Mesendoderm (in vitro differentiated cells): ENCODE results near the gene SPPL2A.

Experiments used
- DNase-seq: peaks from one replicate; pipeline ENCODE4 v3.0.0; 2013
- H2AK5ac ChIP-seq: 2 replicates; pipeline ENCODE4 v1.6.1; 2013; ENCODE audit warnings: low read length, inconsistent platforms
- H2BK120ac ChIP-seq: 2 replicates; pipeline ENCODE4 v1.6.1; 2013; ENCODE audit warnings: low read depth, mild to moderate bottlenecking, low read length, moderate library complexity, mixed read lengths
- H2BK15ac ChIP-seq: replicated peaks from 2 replicates; pipeline ENCODE4 v1.6.1; 2013; ENCODE audit warnings: low read depth, mild to moderate bottlenecking, moderate library complexity
- H2BK5ac ChIP-seq: 2 replicates; pipeline ENCODE4 v1.6.1; 2013; ENCODE audit warnings: low read length, inconsistent platforms
- H3K18ac ChIP-seq: 2 replicates; pipeline ENCODE4 v1.6.1; 2013; ENCODE audit warnings: mild to moderate bottlenecking, low read length, mixed read lengths
- H3K23ac ChIP-seq: one replicate; pipeline ENCODE4 v1.6.1; 2013; ENCODE audit warnings: low read length
- H3K27ac ChIP-seq: 2 replicates; pipeline ENCODE4 v1.5.1; 2013; ENCODE audit warnings: low read depth, mild to moderate bottlenecking, inconsistent platforms, low read length, moderate library complexity
- H3K27me3 ChIP-seq: 2 replicates; pipeline ENCODE4 v1.6.1; 2013; ENCODE audit warnings: low read length, control low read depth, mild to moderate bottlenecking, inconsistent platforms; ENCODE audit not compliant: insufficient read depth, poor library complexity
- H3K36me3 ChIP-seq: 2 replicates; pipeline ENCODE4 v1.6.1; 2013; ENCODE audit warnings: low read length, inconsistent platforms; ENCODE audit not compliant: control insufficient read depth, insufficient read depth
- H3K4ac ChIP-seq: one replicate; pipeline ENCODE4 v1.6.1; 2013; ENCODE audit warnings: low read depth, mild to moderate bottlenecking, low read length, moderate library complexity
- H3K4me1 ChIP-seq: 2 replicates; pipeline ENCODE4 v1.6.1; 2013; ENCODE audit warnings: low read depth, low read length, inconsistent platforms; ENCODE audit not compliant: control insufficient read depth
- H3K4me2 ChIP-seq: 2 replicates; pipeline ENCODE4 v1.6.1; 2013; ENCODE audit warnings: low read length
- H3K4me3 ChIP-seq: 2 replicates; pipeline ENCODE4 v1.5.1; 2013; ENCODE audit warnings: mild to moderate bottlenecking, low read length
- H3K56ac ChIP-seq: one replicate; pipeline ENCODE4 v1.6.1; 2013; ENCODE audit warnings: low read length
- H3K79me1 ChIP-seq: 2 replicates; pipeline ENCODE4 v1.6.1; 2013; ENCODE audit warnings: low read length, inconsistent platforms
- H3K79me2 ChIP-seq: 2 replicates; pipeline ENCODE4 v1.6.1; 2013; ENCODE audit warnings: mild to moderate bottlenecking, low read length; ENCODE audit not compliant: control insufficient read depth, insufficient read depth
- H3K9ac ChIP-seq: 2 replicates; pipeline ENCODE4 v1.6.1; 2013; ENCODE audit warnings: low read length, inconsistent platforms
- H4K5ac ChIP-seq: one replicate; pipeline ENCODE4 v1.6.1; 2013; ENCODE audit warnings: low read length
- H4K8ac ChIP-seq: one replicate; pipeline ENCODE4 v1.6.1; 2013; ENCODE audit warnings: low read depth, mild to moderate bottlenecking, control low read depth, low read length, moderate library complexity
- WGBS: extraction: QIAGEN DNeasy Blood & Tissue Kit; methylation state at CpG from one replicate; pipeline ENCODE4 v1.1.7; 2013; ENCODE audit warnings: low lambda C conversion rate, missing lambda C conversion rate; ENCODE audit not compliant: insufficient coverage; ENCODE audit errors: extremely low coverage; 5-methylcytosine and 5-hydroxymethylcytosine counted together

Gene SPPL2A

GRCh38 chr15:50670115-50670514 lies 95.4 kb downstream of the SPPL2A start:
- DNase-seq = no peak
- Histone ChIP-seq H4K5ac (no peak overlapping the region), H3K56ac (no peak overlapping the region), H2BK120ac (no peak overlapping the region), H2BK5ac (no peak overlapping the region), H3K27ac (no peak overlapping the region), H2BK15ac (no peak overlapping the region), H3K4ac (no peak overlapping the region), H3K23ac (no peak overlapping the region), H3K27me3 (no peaks in the 10 kb centered on the region), H3K4me3 (no peak overlapping the region), H3K4me1 (no peaks in the 10 kb centered on the region), H3K79me2 (peaks cover 7% of the 10 kb centered on the region), H4K8ac (no peak overlapping the region), H3K36me3 (no peaks in the 10 kb centered on the region), H3K18ac (no peak overlapping the region), H2AK5ac (no peak overlapping the region), H3K9ac (no peak overlapping the region), H3K79me1 (peaks cover 3% of the 10 kb centered on the region), H3K4me2 (no peak overlapping the region)
- WGBS = no CpG with 5 or more reads among the region's 2 CpGs

- Histone ChIP-seq H3K9ac (no peak overlapping the region), H3K36me3 (no peaks in the 10 kb centered on the region)
- WGBS = no CpG with 5 or more reads among the region's 1 CpG
Measured at GRCh38 chr15:50669611-50670010, 95.9 kb downstream of the SPPL2A start.

DNA sequence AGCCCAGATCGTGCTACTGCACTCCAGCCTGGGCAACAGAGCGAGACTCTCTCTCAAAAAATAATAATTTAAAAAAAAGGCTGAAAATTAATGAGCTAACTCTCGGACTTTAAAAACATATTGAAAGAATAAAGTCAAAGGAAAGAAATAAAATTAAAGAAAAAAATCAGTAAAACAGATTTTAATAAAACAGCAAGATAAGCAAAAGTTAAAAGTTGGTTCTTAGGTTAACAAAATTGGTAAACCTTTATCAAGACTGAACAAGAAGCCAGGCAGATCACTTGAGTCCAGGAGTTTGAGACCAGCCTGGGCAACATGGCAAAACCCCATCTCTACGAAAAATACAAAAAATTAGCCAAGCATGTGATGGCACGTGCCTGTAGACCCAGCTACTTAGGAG lies 99.6 kb downstream of the SPPL2A start:
- no peak overlapping the region for H3K9ac ChIP-seq
- no peak for DNase-seq
- H3K18ac ChIP-seq = no peak overlapping the region
- H3K79me2 ChIP-seq = peaks cover 3% of the 10 kb centered on the region
- H3K27ac ChIP-seq = no peak overlapping the region
- H3K79me1 ChIP-seq = no peaks in the 10 kb centered on the region
- H2AK5ac ChIP-seq = no peak overlapping the region
- H3K27me3 ChIP-seq = no peaks in the 10 kb centered on the region
- no peak overlapping the region for H4K8ac ChIP-seq
- no peaks in the 10 kb centered on the region for H3K36me3 ChIP-seq
- no peak overlapping the region for H2BK120ac ChIP-seq
- H3K4me1 ChIP-seq = no peaks in the 10 kb centered on the region
- H3K23ac ChIP-seq = no peak overlapping the region
- H3K56ac ChIP-seq = no peak overlapping the region
- H3K4me3 ChIP-seq = no peak overlapping the region
- no peak overlapping the region for H3K4me2 ChIP-seq
- H2BK15ac ChIP-seq = no peak overlapping the region
- WGBS = no CpG with 5 or more reads among the region's 5 CpGs
- H2BK5ac ChIP-seq = no peak overlapping the region
- no peak overlapping the region for H4K5ac ChIP-seq
- H3K4ac ChIP-seq = no peak overlapping the region

More at GRCh38 chr15:50669611-50670010, 95.9 kb downstream of the SPPL2A start:
- no peak for DNase-seq
- H4K5ac ChIP-seq = no peak overlapping the region
- no peaks in the 10 kb centered on the region for H3K4me1 ChIP-seq
- H3K18ac ChIP-seq = no peak overlapping the region
- H4K8ac ChIP-seq = no peak overlapping the region
- no peak overlapping the region for H3K27ac ChIP-seq
- peaks cover 2% of the 10 kb centered on the region for H3K79me1 ChIP-seq
- H2BK15ac ChIP-seq = no peak overlapping the region
- peaks cover 6% of the 10 kb centered on the region for H3K79me2 ChIP-seq
- no peak overlapping the region for H2BK120ac ChIP-seq
- H3K23ac ChIP-seq = no peak overlapping the region
- H3K4ac ChIP-seq = no peak overlapping the region
- H3K4me2 ChIP-seq = no peak overlapping the region
- H3K56ac ChIP-seq = no peak overlapping the region
- H3K4me3 ChIP-seq = no peak overlapping the region
- H2AK5ac ChIP-seq = no peak overlapping the region
- no peaks in the 10 kb centered on the region for H3K27me3 ChIP-seq
- H2BK5ac ChIP-seq = no peak overlapping the region

DNA sequence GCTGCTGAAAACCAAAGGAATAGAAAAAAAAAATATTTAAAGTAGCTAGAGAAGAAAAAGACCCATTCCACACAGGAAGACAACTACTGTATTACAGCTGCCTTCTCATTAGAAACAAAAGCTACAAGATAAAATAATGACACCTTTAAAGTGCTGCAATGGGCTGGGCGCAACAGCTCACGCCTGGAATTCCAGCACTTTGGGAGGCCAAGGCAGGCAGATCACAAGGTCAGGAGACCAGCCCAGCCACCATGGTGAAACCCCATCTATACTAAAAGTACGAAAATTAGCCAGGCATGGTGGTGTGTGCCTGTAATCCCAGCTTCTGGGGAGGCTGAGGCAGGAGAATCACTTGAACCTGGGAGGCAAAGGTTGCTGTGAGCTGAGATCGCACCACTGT lies 110.0 kb downstream of the SPPL2A start:
- H3K23ac ChIP-seq = no peak overlapping the region
- WGBS = no CpG with 5 or more reads among the region's 4 CpGs
- H2BK120ac ChIP-seq = no peak overlapping the region
- H2BK5ac ChIP-seq = no peak overlapping the region
- H2AK5ac ChIP-seq = no peak overlapping the region
- H3K36me3 ChIP-seq = no peaks in the 10 kb centered on the region
- no peak overlapping the region for H2BK15ac ChIP-seq
- no peak overlapping the region for H3K18ac ChIP-seq
- H4K8ac ChIP-seq = no peak overlapping the region
- peak; percentile 44 for DNase-seq
- H3K4me2 ChIP-seq = no peak overlapping the region
- H3K4me1 ChIP-seq = no peaks in the 10 kb centered on the region
- H3K27ac ChIP-seq = no peak overlapping the region
- H3K79me2 ChIP-seq = no peaks in the 10 kb centered on the region
- H4K5ac ChIP-seq = no peak overlapping the region
- no peak overlapping the region for H3K4ac ChIP-seq
- H3K79me1 ChIP-seq = no peaks in the 10 kb centered on the region
- no peaks in the 10 kb centered on the region for H3K27me3 ChIP-seq
- no peak overlapping the region for H3K56ac ChIP-seq
- H3K9ac ChIP-seq = no peak overlapping the region
- no peak overlapping the region for H3K4me3 ChIP-seq

DNA sequence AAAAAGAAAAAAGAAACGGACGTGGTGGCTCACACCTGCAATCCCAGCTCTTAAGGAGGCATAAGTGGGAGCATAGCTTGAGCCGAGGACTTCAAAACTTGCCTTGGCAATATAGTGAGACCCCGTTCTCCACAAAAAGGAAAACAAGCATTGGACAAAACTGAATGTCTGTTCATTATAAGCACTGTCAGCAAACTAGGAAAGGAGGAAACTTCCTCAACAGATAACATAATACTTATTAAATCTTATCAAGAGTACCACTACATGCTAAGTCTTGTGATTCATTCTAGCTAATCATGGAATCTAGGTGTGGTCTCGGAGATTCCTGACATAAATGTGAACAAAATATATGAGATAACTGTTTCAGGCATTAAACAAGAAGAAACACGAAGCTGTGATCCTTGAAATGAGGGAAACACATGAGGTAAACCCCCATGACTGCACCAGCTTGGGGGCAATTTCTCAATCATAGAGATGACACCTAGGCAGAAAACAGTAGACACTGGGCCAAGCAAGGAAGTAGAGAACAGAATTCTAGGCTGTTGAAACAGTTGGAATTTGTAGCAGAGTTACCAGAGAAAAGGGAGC lies 112.3 kb downstream of the SPPL2A start:
- H2AK5ac ChIP-seq = no peak overlapping the region
- H3K79me1 ChIP-seq = no peaks in the 10 kb centered on the region
- no peaks in the 10 kb centered on the region for H3K27me3 ChIP-seq
- no peak overlapping the region for H2BK15ac ChIP-seq
- WGBS = no CpG with 5 or more reads among the region's 6 CpGs
- H4K8ac ChIP-seq = no peak overlapping the region
- no peak overlapping the region for H3K27ac ChIP-seq
- no peak overlapping the region for H3K56ac ChIP-seq
- H3K18ac ChIP-seq = no peak overlapping the region
- no peak overlapping the region for H2BK120ac ChIP-seq
- no peak overlapping the region for H3K23ac ChIP-seq
- no peaks in the 10 kb centered on the region for H3K4me1 ChIP-seq
- no peaks in the 10 kb centered on the region for H3K36me3 ChIP-seq
- H2BK5ac ChIP-seq = no peak overlapping the region
- no peak overlapping the region for H3K4me3 ChIP-seq
- H4K5ac ChIP-seq = no peak overlapping the region
- no peak overlapping the region for H3K4me2 ChIP-seq
- no peaks in the 10 kb centered on the region for H3K79me2 ChIP-seq
- DNase-seq = no peak
- no peak overlapping the region for H3K9ac ChIP-seq
- no peak overlapping the region for H3K4ac ChIP-seq

DNA sequence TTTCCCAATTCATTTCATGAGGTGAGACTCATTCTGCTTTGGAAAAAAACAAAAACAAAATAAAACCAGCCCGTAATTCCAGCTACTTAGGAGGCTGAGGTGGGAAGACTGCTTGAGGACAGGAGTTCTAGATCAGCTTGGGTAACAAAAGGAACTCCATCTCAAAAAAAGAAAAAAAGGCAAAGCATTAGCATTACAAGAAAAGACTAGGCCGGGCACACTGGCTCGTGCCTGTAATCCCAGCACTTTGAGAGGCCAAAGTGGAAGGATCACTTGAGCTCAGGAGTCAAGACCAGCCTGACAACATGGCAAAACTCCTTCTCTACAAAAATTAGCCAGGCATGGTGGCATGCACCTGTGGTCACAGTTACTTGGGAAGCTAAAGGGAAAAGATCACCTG lies 112.8 kb downstream of the SPPL2A start:
- DNase-seq = no peak
- Histone ChIP-seq H3K9ac (no peak overlapping the region), H2BK5ac (no peak overlapping the region), H4K5ac (no peak overlapping the region), H3K4ac (no peak overlapping the region), H3K79me1 (no peaks in the 10 kb centered on the region), H3K56ac (no peak overlapping the region), H3K4me2 (no peak overlapping the region), H2AK5ac (no peak overlapping the region), H2BK15ac (no peak overlapping the region), H3K27me3 (no peaks in the 10 kb centered on the region), H2BK120ac (no peak overlapping the region), H3K23ac (no peak overlapping the region), H3K79me2 (no peaks in the 10 kb centered on the region), H3K4me3 (no peak overlapping the region), H3K27ac (no peak overlapping the region), H4K8ac (no peak overlapping the region), H3K36me3 (no peaks in the 10 kb centered on the region), H3K18ac (no peak overlapping the region), H3K4me1 (no peaks in the 10 kb centered on the region)
- no CpG with 5 or more reads among the region's 3 CpGs for WGBS
